Activated CD8-positive, alpha-beta T cell treated with anti-CD3 and anti-CD28 coated beads for 36 hours (primary cell): ENCODE data around the gene KCNJ6. TPM values are rescaled to one million over a fixed set of nuclear protein-coding genes. Genes with fewer than 3 reads are reported as not detected.

Experiments
- ATAC-seq: fragments of 200-7000 bp; cut with Tn5 transposase; one replicate; pipeline ENCODE4 v1.10.0; 2021; ENCODE audit warnings: mild to moderate bottlenecking, moderate library complexity
- CTCF ChIA-PET: fragments of 350-600 bp; sonication (Branson Sonifier 250); formaldehyde crosslinking; loops from one replicate; lab custom pipeline; 2021; ENCODE audit warnings: antibody characterized with exemption; lab: Charles Lee
- POLR2A ChIA-PET: fragments of 350-600 bp; sonication (Branson Sonifier 250); formaldehyde crosslinking; loops from one replicate; lab custom pipeline; 2021; ENCODE audit warnings: antibody characterized with exemption; lab: Charles Lee
- DNase-seq: peaks from one replicate; pipeline ENCODE4 v3.0.0-alpha.2; 2020
- H3K27ac Mint-ChIP-seq: one replicate; pipeline ENCODE4 v1.8.0; 2021; ENCODE audit warnings: mild to moderate bottlenecking, mixed read lengths
- H3K27me3 Mint-ChIP-seq: one replicate; pipeline ENCODE4 v1.8.0; 2021; ENCODE audit warnings: mixed read lengths
- H3K36me3 Mint-ChIP-seq: one replicate; pipeline ENCODE4 v1.8.0; 2021; ENCODE audit warnings: low read depth, mixed read lengths
- H3K4me1 Mint-ChIP-seq: one replicate; pipeline ENCODE4 v1.8.0; 2021; ENCODE audit warnings: low read depth, mixed read lengths
- H3K4me3 Mint-ChIP-seq: one replicate; pipeline ENCODE4 v1.8.0; 2021; ENCODE audit warnings: mild to moderate bottlenecking, moderate library complexity, mixed read lengths
- H3K9me3 Mint-ChIP-seq: one replicate; pipeline ENCODE4 v1.8.0; 2021; ENCODE audit warnings: mixed read lengths
- intact Hi-C: fragments of 100-400 bp; cut with micrococcal nuclease; formaldehyde crosslinking; loops from one replicate; pipeline ENCODE4 v1.10.0; 2022
- total RNA-seq, 2 experiments: library from RNA; stranded (reverse); gene quantifications; one replicate each; pipeline ENCODE4 v1.2.3, GENCODE V29; 2021
- TF ChIP-seq, protein P1 (sequence below): fragments of 200-600 bp; IDR thresholded peaks from one replicate; pipeline ENCODE4 v1.8.0; 2022; ENCODE audit warnings: antibody characterized with exemption, mild to moderate bottlenecking

KCNJ6 gene
- total RNA-seq, 2 experiments from 2014 or later, result not detected

- Mint-ChIP-seq H3K36me3 (no peaks in the 10 kb centered on the region), H3K9me3 (no peaks in the 10 kb centered on the region), H3K27ac (no peak overlapping the region), H3K4me3 (no peak overlapping the region), H3K27me3 (peaks cover 1% of the 10 kb centered on the region), H3K4me1 (no peaks in the 10 kb centered on the region)
- ATAC-seq (no peak), DNase-seq (no peak)
- CTCF ChIA-PET, result no interaction called here
- intact Hi-C loops, result no loop called here
- POLR2A ChIA-PET, result no interaction called here
- TF ChIP-seq, protein P1, sequence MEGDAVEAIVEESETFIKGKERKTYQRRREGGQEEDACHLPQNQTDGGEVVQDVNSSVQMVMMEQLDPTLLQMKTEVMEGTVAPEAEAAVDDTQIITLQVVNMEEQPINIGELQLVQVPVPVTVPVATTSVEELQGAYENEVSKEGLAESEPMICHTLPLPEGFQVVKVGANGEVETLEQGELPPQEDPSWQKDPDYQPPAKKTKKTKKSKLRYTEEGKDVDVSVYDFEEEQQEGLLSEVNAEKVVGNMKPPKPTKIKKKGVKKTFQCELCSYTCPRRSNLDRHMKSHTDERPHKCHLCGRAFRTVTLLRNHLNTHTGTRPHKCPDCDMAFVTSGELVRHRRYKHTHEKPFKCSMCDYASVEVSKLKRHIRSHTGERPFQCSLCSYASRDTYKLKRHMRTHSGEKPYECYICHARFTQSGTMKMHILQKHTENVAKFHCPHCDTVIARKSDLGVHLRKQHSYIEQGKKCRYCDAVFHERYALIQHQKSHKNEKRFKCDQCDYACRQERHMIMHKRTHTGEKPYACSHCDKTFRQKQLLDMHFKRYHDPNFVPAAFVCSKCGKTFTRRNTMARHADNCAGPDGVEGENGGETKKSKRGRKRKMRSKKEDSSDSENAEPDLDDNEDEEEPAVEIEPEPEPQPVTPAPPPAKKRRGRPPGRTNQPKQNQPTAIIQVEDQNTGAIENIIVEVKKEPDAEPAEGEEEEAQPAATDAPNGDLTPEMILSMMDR, result no peak
Observed at GRCh38 chr21:37871121-37871862, 45.0 kb downstream of the KCNJ6 start.

GRCh38 chr21:37870221-37870620 lies 46.0 kb downstream of the KCNJ6 start:
- H3K4me3 Mint-ChIP-seq, result no peak overlapping the region
- DNase-seq (no peak), ATAC-seq (no peak)
- ChIA-PET CTCF (no interaction called here), POLR2A (no interaction called here)
- no peaks in the 10 kb centered on the region for H3K4me1 Mint-ChIP-seq
- intact Hi-C loops, result no loop called here
- H3K9me3 Mint-ChIP-seq, result no peaks in the 10 kb centered on the region
- no peaks in the 10 kb centered on the region for H3K36me3 Mint-ChIP-seq
- TF ChIP-seq, protein P1, result no peak
- no peak overlapping the region for H3K27ac Mint-ChIP-seq
- peaks cover 1% of the 10 kb centered on the region for H3K27me3 Mint-ChIP-seq

- peaks cover 1% of the 10 kb centered on the region for H3K27me3 Mint-ChIP-seq
- no peak overlapping the region for H3K27ac Mint-ChIP-seq
- ATAC-seq (no peak), DNase-seq (no peak)
- intact Hi-C loops, result no loop called here
- TF ChIP-seq, protein P1, result no peak
- ChIA-PET CTCF (no interaction called here), POLR2A (no interaction called here)
- no peak overlapping the region for H3K4me3 Mint-ChIP-seq
- H3K4me1 Mint-ChIP-seq, result no peaks in the 10 kb centered on the region
- H3K36me3 Mint-ChIP-seq, result no peaks in the 10 kb centered on the region
- no peaks in the 10 kb centered on the region for H3K9me3 Mint-ChIP-seq
Observed at GRCh38 chr21:37869661-37870060, 46.6 kb downstream of the KCNJ6 start.

DNA sequence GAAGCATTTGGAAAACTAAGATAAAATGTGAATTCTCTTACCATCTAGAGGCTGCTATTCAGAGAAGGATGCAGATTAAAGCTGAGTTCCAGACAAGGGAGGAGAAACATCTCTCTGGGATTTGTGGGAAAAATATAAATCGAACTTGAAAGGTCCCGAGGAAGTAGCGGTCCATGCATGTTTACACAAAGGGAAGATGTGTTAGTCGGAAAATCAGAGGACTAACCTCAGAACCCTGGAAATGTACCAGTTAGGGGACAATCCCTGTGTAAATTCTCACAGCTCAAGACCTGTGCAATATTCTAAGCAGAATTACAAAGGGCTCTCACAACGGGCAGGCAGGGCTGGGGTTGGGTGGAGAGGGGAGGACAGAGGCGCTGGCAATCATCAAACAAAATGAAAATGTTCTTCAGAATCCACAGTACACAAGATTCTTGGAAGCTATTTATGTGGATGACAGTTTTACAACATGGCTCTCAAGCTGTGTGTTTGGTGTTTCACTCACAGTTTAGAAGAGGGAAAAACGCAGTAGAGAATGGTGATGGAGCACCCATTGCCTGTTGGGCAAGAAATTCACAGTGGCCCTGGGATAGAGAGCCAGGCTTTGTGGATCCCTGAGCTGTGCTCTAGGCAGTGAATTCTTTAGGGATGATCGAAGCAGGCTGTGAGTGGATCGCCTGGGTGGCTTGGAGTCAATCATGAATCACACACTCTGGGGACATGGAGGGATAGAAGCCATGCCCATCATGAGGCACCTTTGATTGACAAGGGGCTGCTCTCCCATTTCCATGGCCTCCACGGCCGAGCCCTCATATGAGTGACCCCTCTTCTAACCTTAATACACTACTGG lies 47.6 kb downstream of the KCNJ6 start:
- ATAC-seq, result no peak
- Mint-ChIP-seq H3K36me3 (no peaks in the 10 kb centered on the region), H3K9me3 (no peaks in the 10 kb centered on the region), H3K27me3 (peaks cover 1% of the 10 kb centered on the region), H3K4me1 (no peaks in the 10 kb centered on the region), H3K27ac (no peak overlapping the region), H3K4me3 (no peak overlapping the region)
- no peak for DNase-seq
- TF ChIP-seq, protein P1, result no peak
- intact Hi-C loops, result no loop called here
- POLR2A ChIA-PET, result no interaction called here
- CTCF ChIA-PET, result no interaction called here

DNA sequence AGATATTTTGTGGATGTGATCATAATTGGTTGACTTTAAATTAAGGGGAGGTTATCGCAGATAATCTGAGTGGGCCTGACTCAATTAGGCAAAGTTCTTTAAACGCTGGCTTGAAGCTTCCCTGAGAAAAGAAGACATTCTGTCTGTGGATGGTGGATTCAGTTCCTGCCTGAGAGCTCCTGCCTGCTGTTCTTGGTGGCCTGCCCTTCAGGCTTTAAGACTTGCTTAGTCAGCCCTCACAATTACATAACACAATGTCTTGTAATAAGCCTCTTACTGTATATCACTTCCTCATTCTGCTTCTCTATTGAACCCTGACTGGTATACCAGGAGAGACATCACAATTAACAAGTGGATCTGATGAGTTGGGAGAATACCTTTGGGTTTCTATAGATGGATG lies 50.2 kb downstream of the KCNJ6 start:
- ATAC-seq (no peak), DNase-seq (no peak)
- ChIA-PET CTCF (no interaction called here), POLR2A (no interaction called here)
- no peaks in the 10 kb centered on the region for H3K36me3 Mint-ChIP-seq
- no peaks in the 10 kb centered on the region for H3K9me3 Mint-ChIP-seq
- TF ChIP-seq, protein P1, result no peak
- no peaks in the 10 kb centered on the region for H3K4me1 Mint-ChIP-seq
- intact Hi-C loops, result no loop called here
- peaks cover 1% of the 10 kb centered on the region for H3K27me3 Mint-ChIP-seq
- no peak overlapping the region for H3K4me3 Mint-ChIP-seq
- H3K27ac Mint-ChIP-seq, result no peak overlapping the region
